ENCODE measurements around the gene RGS7.

RGS7 gene

GRCh38 chr1:240833075-240833474 lies 523.9 kb downstream of the RGS7 start:
- no peak for DNase-seq (ENCODE audit: low read depth in 2 of 2)

DNA sequence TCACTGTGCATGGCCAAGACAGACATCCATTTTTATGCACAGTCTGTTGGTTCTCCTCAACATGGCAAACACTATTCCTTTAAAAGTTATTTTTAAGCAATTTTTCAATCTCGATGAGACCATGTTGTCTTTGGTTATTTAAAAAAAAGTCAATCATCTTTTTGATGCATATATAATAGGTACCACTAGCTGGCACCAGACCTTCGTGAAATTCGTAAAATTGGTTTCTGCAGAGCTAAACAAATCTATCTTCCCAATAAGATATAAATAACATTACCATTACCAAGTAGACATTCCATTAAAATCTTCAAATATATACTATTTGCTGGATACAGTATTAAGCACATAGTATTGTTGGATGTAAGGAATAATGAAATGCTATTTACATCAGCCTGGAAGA lies 525.1 kb downstream of the RGS7 start:
- DNase-seq (ENCODE audit: low read depth in 2 of 2), result no peak

GRCh38 chr1:240831191-240831631 lies 525.8 kb downstream of the RGS7 start:
- no peak for DNase-seq (ENCODE audit: low read depth in 2 of 2)

DNA sequence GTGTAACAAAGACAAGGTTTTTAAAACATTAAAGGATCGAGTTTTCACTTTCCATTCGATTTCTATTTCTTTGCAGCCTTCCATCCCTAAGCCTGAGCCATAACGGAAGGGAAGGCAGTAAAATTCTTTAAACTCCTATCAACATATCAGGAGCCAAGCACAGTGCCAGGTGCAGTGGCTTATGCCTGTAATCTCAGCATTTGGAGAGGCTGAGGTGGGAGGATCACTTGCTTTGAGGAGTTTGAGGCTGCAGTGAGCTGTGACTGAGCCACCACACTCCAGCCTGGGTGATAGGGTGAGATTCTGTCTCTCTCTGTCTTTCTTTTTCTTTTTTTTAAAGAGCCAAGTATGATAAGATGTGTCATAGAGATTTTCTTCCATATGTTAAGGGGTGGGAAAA lies 527.5 kb downstream of the RGS7 start:
- DNase-seq (ENCODE audit: low read depth in 2 of 2), result no peak

GRCh38 chr1:240827786-240828185 lies 529.2 kb downstream of the RGS7 start:
- DNase-seq (ENCODE audit: low read depth in 2 of 2), result no peak

DNA sequence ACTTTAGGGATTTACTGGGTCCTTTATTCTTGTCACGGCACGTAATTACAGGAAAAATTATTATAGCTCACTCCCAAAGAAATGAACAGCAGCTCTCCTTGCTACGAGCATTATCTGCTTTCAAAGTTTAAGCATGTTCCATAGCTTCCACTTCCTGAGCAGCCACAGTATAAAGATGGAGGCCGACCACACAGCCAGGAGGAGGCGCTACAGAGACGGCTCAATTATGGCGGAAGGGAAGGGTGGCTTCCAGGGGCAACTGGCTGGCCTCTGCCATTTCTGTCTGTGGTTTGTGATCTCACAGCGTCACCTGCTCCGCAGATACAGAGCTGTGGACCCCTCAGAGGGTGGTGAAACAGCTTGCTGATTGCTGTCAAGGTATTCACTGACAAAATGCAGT lies 532.8 kb downstream of the RGS7 start:
- DNase-seq (ENCODE audit: low read depth in 2 of 2), result no peak

DNA sequence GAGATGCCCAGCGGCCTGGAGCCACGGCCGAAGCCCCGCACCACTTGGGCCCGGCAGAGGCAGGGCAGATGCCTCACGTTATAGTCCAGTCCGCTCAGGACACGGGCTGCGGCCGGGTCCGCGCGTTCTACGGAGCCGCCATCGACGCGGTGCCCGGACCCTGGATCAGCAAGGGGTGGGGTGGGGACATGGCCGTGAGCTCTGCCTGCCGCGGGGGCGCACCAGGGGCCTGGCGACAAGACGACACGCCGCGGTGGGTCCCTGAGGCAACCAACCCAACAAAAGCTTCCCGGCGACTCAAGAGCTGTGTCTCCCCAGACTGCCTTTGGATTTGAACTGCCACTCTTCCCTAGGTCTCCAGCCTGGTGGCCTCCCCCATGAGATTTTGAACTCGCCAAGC lies 533.6 kb downstream of the RGS7 start:
- no peak for DNase-seq (ENCODE audit: low read depth in 2 of 2)

- DNase-seq (ENCODE audit: low read depth in 2 of 2), result no peak
These were observed 535.1 kb downstream of the RGS7 start for GRCh38 chr1:240821925-240822324.

GRCh38 chr1:240820816-240821215 lies 536.2 kb downstream of the RGS7 start:
- no peak for DNase-seq (ENCODE audit: low read depth in 2 of 2)

DNA sequence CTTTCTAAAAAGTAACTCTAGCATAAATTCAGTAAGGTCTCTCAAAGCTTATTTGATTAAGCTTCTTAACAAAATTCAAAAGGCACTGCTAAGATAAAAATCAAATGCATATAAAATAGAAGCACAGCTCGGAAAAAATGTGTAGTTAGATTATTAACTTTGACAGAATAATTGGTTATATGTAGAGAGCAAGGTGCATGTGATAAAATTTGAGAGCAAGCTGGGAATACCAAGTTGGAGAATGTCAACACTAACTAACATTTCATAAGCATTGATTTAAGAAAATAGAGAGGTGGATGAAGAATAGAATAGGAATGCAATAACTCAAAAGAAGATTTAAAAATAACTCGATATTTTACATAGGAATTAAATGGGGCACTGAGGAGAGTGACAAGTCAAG lies 540.5 kb downstream of the RGS7 start:
- no peak for DNase-seq (ENCODE audit: low read depth in 2 of 2)

DNA sequence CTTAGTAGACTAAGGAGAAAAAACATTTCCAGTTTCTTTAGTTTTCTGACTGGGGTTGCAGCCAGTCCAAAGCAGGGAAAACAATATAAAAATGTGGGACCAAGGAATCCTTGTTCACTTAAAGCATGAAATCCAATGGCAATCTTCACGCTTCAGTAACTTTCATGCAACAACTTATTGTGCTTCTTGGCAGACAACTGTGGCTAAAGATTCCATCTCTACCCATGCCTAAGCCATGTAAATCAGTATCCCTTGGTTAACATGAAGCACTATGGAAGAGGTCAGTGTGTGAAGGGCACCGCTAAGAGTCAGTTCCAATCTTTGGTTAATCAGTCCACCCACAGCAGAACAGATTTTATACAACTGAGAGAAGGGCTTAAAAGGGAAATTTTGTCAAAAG lies 543.3 kb downstream of the RGS7 start:
- DNase-seq (ENCODE audit: low read depth in 2 of 2), result no peak

- DNase-seq (ENCODE audit: low read depth in 2 of 2), result no peak
These were observed 545.7 kb downstream of the RGS7 start for GRCh38 chr1:240811256-240811655.

DNA sequence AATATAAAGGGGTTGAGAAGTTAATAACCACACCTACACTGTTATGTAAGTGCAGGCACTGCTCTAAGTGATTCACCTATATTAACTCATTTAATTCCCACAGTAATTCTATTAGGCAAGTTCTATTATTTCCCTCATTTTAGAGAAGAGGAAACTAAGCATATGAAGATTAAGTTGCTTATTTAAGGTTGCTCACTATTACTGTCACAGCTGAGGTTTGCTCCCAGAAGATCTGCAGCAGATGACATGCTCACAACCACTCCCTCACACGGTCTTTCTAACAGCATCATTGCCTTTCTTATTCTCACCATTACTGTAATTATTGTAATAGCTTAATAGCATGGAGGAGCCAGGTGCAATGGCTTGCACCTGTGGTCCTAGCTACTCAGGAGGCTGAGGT lies 548.6 kb downstream of the RGS7 start:
- no peak for DNase-seq (ENCODE audit: low read depth in 2 of 2)

DNA sequence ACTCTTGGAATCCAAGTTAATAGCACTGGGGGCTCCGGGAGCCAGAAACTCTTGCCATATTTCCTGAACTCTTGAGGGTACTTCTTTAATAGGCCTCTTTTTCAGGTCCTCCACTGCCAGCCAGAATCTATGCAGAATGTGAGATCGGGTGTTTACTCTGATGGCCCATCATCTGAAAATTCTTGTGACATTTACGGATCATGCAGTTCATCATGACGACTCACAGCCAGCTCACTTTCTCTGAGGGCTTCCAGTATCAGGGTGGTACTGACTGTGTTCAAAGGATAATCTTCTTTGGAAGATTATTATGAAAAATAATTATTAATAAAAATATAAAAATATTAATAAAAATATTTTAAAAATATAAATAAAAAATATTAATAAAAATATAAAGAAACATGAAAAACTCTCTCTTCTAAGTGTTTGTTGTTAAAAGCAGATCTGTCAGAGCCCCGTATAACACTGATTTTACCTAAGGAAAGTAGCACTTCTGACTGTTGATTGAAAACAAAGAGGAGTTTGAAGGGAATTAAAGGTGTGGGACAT lies 550.7 kb downstream of the RGS7 start:
- DNase-seq (ENCODE audit: low read depth in 2 of 2), result no peak

DNA sequence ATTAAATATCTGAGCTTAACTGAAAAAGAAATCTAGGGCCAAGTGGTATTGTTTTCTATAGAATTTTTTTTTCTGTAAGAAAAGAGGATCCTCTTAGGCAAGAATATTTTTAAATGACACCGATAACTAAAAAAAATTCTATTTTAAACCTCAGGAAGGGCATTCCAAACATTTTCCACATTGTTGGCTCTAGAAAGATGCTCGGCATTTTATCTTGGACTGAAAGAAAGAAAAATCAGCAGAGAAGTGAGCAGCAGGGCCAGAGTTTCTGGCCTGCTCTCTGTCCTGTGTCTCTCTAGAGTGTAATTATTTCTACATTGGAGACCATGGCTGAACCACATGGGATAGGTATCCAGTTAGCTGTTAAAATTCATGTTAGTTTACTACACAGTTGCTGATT lies 552.5 kb downstream of the RGS7 start:
- no peak for DNase-seq (ENCODE audit: low read depth in 2 of 2)

- no peak for DNase-seq (ENCODE audit: low read depth in 2 of 2)
These were observed 553.9 kb downstream of the RGS7 start for GRCh38 chr1:240803151-240803550.

- no peak for DNase-seq (ENCODE audit: low read depth in 2 of 2)
These were observed 554.7 kb downstream of the RGS7 start for GRCh38 chr1:240802271-240802670.

DNA sequence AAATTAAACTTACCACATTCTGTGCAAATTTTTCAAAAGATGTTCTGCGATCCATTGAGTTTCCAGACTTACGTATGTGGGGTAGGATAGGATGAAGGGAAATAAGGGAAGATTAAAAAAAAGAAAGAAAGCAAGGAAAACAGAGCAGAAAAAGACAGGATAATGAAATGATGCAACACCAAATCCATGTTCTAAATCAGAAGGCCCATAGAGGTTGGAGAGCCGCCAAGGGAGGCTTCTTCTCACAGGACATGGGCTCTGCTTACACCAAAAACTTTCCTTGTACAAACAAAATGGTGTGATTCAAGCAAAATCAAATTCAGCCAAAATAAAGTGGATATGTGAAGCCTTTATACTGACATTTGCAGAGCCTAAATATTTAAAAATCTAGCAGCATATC lies 555.6 kb downstream of the RGS7 start:
- no peak for DNase-seq (ENCODE audit: low read depth in 2 of 2)

- no peak for DNase-seq (ENCODE audit: low read depth in 2 of 2)
These were observed 556.7 kb downstream of the RGS7 start for GRCh38 chr1:240800291-240800690.

DNA sequence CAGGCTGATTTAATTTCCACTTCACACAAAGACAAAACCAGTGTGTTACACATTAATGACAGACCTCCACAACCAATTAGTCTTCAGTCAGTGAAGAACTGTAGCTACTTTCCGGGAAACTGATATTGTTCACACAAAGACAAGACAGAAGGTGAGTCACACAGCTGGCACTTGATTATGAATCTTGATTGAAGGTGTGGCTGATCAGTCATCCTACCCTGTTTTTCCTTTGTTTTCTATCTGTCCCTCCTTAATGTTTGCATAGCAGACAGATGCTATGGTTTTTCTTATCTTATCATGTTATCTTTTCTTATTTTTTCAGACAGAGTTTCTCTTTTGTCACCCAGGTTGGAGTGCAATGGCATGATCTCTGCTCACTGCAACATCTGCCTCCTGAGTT lies 560.0 kb downstream of the RGS7 start:
- no peak for DNase-seq (ENCODE audit: low read depth in 2 of 2)

GRCh38 chr1:240794046-240794843 lies 562.8 kb downstream of the RGS7 start:
- no peak for DNase-seq (ENCODE audit: low read depth in 2 of 2)

DNA sequence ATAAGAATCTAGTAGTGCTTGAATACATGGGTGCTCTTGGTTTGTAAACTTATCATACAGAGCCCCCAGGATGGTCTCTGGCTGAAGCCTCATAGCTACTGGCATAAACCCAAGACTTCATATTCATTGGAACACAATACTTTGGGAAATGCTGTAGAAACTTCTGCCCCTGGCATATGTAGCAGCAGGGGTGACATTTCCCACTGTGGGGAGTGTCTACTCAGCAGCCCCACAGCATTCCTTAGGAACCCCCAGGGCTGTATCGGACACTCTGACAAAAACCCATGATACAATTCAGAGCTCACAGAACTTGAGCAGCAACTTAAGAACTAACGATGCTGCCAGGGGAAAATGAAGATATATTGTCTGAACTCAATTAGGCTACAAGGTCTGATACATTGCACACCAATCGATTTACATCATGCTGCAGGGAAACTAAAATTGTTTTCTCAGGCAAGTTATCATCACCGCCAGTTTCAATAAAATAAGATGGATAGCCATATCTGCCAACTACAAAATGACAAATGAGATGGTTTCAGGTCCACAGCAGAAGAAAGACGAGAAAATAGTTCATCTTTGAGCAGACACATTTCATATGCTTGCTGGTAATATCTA lies 564.0 kb downstream of the RGS7 start:
- no peak for DNase-seq (ENCODE audit: low read depth in 2 of 2)

DNA sequence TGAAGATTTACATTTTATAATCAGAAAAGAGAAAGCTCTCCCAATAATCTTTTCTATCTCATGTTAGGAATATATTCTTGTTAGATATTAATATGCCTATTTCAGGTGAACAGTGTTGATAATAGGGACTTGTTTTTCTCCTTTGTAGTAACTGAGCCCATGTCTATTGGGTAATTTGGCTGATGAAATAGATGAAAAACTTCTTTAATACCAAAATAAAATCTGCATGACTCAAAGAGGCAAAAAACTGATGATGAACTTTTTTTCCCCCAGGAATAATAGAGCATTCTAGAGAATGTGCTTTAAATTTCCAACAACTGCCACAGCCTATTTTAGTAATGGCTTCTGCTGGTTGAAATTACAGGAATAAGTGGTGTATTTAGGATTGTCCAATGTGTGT lies 566.1 kb downstream of the RGS7 start:
- DNase-seq (ENCODE audit: low read depth in 2 of 2), result no peak
